ENCODE data around the gene SLC49A3.

DNA sequence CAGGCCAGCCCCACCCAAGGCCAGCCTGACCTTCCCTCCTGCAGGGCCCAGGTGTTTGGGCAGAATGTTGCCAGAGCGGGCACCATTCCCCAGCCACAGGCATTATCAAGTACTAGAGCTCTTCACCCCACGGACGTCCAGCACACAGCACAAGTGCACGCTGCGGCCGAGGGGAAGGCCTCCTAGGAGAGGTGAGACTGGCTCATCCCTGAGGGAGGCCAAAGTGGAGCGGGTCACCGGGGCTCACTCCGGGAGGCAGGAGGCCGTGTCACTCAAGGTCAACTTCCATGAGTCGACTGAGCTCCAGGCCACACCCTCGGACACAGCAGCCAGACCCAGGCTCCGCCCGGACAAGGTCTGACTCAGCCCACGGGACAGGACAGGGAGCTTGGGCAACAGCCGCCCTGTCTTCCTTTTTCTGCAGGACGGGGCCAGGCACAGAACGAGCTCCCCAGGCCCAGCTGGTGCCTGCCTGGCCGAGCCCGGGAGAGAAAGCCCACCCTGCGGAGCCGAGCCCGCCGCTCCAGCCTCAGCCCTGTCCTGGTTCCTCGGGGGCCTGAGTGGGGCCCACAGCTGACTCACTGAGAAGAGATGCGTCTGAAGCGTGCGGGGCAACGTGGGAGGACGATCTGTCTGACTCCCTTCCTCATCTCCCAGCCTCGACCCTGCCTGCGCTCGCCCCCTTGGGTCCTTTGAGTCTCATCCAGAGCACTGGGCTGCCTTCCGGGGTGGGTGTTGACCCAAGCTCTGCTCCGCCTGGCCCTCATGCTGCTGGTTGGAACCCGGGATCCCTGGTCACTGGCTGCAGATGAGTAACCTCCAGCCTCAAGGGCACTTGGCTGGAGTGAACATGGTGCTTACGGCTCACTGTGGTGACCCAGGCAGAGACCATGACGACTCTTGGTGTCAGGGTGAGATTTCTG is 1.6 kb downstream of the SLC49A3 start:
- TF ChIP-seq, protein P1, sequence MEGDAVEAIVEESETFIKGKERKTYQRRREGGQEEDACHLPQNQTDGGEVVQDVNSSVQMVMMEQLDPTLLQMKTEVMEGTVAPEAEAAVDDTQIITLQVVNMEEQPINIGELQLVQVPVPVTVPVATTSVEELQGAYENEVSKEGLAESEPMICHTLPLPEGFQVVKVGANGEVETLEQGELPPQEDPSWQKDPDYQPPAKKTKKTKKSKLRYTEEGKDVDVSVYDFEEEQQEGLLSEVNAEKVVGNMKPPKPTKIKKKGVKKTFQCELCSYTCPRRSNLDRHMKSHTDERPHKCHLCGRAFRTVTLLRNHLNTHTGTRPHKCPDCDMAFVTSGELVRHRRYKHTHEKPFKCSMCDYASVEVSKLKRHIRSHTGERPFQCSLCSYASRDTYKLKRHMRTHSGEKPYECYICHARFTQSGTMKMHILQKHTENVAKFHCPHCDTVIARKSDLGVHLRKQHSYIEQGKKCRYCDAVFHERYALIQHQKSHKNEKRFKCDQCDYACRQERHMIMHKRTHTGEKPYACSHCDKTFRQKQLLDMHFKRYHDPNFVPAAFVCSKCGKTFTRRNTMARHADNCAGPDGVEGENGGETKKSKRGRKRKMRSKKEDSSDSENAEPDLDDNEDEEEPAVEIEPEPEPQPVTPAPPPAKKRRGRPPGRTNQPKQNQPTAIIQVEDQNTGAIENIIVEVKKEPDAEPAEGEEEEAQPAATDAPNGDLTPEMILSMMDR (conservative IDR thresholded peaks at IDR 0.05; ENCODE audit: low read depth in 2 of 2), result no peak
- TF ChIP-seq POLR2AphosphoS5 (IDR thresholded peaks at IDR 0.05; ENCODE audit: low read depth), result no peak
- no peak for TF ChIP-seq EZH2 (IDR thresholded peaks at IDR 0.05; ENCODE audit: low read depth, unreplicated experiment)
- no peak for TF ChIP-seq ZNF114 (CRISPR knock-in tag; IDR thresholded peaks at IDR 0.05)
- no peak for TF ChIP-seq EZH2phosphoT487 (IDR thresholded peaks at IDR 0.05; ENCODE audit: unreplicated experiment)
- TF ChIP-seq, protein P2, sequence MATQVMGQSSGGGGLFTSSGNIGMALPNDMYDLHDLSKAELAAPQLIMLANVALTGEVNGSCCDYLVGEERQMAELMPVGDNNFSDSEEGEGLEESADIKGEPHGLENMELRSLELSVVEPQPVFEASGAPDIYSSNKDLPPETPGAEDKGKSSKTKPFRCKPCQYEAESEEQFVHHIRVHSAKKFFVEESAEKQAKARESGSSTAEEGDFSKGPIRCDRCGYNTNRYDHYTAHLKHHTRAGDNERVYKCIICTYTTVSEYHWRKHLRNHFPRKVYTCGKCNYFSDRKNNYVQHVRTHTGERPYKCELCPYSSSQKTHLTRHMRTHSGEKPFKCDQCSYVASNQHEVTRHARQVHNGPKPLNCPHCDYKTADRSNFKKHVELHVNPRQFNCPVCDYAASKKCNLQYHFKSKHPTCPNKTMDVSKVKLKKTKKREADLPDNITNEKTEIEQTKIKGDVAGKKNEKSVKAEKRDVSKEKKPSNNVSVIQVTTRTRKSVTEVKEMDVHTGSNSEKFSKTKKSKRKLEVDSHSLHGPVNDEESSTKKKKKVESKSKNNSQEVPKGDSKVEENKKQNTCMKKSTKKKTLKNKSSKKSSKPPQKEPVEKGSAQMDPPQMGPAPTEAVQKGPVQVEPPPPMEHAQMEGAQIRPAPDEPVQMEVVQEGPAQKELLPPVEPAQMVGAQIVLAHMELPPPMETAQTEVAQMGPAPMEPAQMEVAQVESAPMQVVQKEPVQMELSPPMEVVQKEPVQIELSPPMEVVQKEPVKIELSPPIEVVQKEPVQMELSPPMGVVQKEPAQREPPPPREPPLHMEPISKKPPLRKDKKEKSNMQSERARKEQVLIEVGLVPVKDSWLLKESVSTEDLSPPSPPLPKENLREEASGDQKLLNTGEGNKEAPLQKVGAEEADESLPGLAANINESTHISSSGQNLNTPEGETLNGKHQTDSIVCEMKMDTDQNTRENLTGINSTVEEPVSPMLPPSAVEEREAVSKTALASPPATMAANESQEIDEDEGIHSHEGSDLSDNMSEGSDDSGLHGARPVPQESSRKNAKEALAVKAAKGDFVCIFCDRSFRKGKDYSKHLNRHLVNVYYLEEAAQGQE (IDR thresholded peaks at IDR 0.05; ENCODE audit: unreplicated experiment), result no peak
- TF ChIP-seq, protein P3, sequence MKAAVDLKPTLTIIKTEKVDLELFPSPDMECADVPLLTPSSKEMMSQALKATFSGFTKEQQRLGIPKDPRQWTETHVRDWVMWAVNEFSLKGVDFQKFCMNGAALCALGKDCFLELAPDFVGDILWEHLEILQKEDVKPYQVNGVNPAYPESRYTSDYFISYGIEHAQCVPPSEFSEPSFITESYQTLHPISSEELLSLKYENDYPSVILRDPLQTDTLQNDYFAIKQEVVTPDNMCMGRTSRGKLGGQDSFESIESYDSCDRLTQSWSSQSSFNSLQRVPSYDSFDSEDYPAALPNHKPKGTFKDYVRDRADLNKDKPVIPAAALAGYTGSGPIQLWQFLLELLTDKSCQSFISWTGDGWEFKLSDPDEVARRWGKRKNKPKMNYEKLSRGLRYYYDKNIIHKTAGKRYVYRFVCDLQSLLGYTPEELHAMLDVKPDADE (IDR thresholded peaks at IDR 0.05), result no peak
- no peak for TF ChIP-seq CREB1 (CRISPR knock-in tag; IDR thresholded peaks at IDR 0.05; ENCODE audit: low read depth)
- TF ChIP-seq NANOG (IDR thresholded peaks at IDR 0.05; ENCODE audit: borderline replicate concordance), result no peak
